DND-41 (cell line): ENCODE results near the gene LY6G6F.

Experiments
- EZH2 ChIP-seq: IDR thresholded peaks from 3 replicates; pipeline ENCODE4 v1.6.1; 2012; ENCODE audit warnings: borderline replicate concordance, low read depth, mild to moderate bottlenecking, moderate library complexity, low read length, inconsistent platforms; ENCODE audit not compliant: severe bottlenecking
- TF ChIP-seq, protein P1 (sequence below): IDR thresholded peaks from 2 replicates; pipeline ENCODE4 v1.5.1; 2012; ENCODE audit warnings: borderline replicate concordance, low read length, moderate library complexity, mild to moderate bottlenecking; ENCODE audit not compliant: poor library complexity, severe bottlenecking; ENCODE audit errors: extremely low read depth

DNA sequence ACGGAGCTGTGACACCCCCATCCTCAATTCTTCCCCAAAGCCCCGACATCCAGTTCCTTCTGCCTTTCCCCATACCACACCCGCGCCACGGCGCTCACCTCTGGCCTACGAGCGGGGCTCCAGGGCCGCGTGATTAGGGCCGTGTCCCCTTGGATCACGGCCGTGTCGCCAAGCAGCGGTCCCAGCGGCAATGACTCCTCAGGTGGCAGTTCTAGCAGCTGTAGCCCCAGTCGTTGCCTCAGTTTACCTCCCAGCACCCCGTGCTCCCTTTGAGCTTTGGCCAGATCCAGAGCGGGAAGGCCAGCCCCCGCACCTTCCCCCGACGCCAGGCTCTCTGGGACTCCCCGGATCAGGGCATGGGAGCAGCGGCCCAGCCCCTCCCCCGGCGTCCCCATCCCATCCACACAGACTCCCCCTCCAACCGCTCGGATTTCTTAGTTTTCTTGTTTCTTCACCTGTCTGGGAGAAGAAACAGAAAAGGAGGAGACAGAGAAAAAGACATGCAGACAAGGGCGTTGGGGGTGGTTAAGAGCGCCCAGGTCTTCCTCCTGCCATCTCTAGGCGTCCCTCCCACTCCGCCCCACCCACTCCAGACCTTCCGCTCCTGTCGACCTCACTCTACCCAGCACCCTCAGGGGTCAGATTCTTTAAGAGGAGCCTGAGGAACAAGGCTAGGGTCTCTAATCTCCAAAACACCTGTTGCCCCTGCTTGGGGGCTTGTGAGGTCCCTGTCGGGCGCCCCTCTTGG is 22.3 kb downstream of the LY6G6F start, which contains the start of gene DDAH2:
- TF ChIP-seq, protein P1, sequence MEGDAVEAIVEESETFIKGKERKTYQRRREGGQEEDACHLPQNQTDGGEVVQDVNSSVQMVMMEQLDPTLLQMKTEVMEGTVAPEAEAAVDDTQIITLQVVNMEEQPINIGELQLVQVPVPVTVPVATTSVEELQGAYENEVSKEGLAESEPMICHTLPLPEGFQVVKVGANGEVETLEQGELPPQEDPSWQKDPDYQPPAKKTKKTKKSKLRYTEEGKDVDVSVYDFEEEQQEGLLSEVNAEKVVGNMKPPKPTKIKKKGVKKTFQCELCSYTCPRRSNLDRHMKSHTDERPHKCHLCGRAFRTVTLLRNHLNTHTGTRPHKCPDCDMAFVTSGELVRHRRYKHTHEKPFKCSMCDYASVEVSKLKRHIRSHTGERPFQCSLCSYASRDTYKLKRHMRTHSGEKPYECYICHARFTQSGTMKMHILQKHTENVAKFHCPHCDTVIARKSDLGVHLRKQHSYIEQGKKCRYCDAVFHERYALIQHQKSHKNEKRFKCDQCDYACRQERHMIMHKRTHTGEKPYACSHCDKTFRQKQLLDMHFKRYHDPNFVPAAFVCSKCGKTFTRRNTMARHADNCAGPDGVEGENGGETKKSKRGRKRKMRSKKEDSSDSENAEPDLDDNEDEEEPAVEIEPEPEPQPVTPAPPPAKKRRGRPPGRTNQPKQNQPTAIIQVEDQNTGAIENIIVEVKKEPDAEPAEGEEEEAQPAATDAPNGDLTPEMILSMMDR = peak; percentile 98
- TF ChIP-seq EZH2 = no peak
